Hematopoietic multipotent progenitor cell treated with erythropoietin and hydrocortisone succinate and interleukin-3 and kit ligand, for 6 days (in vitro differentiated cells): ENCODE measurements around the gene FTO.

Experiments used
- DNase-seq: peaks from one replicate; pipeline ENCODE4 v3.0.0-alpha.2; 2015

FTO gene

GRCh38 chr16:54031107-54031760 lies 327.3 kb downstream of the FTO start:
- no peak for DNase-seq

- DNase-seq, result no peak
These were observed 329.8 kb downstream of the FTO start for GRCh38 chr16:54033747-54034146.

GRCh38 chr16:54034684-54035083 lies 330.7 kb downstream of the FTO start:
- DNase-seq, result no peak

- no peak for DNase-seq
These were observed 336.5 kb downstream of the FTO start for GRCh38 chr16:54040480-54040879.

- no peak for DNase-seq
These were observed 337.0 kb downstream of the FTO start for GRCh38 chr16:54040975-54041374.

DNA sequence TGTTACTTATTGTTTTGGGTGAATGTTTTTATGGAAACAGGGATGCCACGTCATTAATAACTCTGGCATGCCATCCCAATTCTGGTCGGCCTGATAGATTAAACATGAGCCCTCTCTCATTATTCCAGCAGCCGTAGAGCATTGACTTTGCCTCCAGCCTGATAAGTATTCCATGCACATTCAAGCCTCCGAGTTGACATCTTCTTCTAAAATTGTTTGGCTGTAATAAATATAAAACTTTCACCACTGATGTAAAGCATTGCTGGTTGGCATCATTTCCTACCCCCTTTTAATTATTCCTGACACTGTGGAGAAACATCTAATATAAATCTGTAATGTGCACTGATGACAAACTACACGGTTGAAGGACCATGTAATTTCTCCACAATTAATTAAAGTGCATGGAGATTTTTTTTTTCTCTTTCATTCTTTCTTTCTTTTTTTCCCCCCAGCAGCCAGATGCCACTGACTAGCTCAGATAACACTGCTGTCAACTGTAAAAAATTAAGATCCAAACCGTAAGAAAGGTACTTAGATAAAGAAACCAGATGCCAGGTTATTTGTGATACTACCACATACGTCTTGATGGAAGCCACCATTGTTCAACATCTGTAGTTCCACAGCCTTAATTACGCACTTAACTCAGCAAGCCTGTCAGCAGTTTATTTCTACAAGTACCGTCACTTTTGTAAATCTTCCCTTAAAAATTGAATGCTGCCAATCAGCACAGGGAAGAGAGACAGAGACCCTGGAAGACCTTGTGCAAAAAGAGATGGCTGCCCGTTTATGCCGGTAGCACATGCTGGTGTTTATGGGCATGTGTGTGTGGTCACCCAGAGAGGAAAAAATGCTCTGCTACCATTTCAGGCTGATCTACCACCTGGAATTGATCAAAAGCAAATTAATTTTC lies 344.9 kb downstream of the FTO start:
- DNase-seq, result peak; percentile 28

- no peak for DNase-seq
These were observed 345.9 kb downstream of the FTO start for GRCh38 chr16:54049591-54050458.

DNA sequence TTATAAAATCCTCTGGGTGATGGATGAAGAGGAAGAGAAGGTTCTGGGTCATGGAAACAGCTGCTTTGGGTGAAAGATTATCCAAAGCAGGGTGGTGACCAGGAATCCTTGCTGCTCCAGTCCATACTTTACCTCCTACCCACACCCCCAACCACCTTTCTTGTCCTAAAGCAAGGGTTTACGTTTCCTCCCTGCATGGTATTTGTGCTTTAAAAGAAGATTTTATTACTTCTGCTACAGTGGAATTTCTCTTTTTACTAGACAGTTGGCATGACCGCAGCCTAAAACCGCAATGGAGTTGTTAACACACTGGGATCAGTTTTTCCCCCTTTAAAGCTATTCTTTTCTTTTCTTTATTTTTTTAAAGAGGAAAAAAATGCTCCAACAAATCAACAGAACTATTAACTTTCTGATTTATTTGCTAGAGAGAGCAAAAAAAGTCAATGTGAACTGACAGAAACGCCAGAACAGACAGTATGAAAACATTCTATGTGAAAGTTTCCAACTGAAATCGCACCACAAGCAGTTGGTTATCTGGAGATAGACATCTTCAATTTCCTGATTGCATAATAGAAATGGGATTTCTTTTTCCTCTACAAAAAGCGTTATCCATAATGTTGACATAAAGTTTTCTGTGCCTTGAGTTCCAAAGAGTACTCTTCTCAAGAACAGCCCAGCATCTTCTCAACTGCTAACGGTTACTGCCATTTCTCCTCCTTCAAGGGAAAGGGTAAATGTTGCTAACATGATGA lies 346.7 kb downstream of the FTO start:
- DNase-seq, result peak; percentile 53

GRCh38 chr16:54051821-54052220 lies 347.9 kb downstream of the FTO start:
- peak; percentile 32 for DNase-seq

DNA sequence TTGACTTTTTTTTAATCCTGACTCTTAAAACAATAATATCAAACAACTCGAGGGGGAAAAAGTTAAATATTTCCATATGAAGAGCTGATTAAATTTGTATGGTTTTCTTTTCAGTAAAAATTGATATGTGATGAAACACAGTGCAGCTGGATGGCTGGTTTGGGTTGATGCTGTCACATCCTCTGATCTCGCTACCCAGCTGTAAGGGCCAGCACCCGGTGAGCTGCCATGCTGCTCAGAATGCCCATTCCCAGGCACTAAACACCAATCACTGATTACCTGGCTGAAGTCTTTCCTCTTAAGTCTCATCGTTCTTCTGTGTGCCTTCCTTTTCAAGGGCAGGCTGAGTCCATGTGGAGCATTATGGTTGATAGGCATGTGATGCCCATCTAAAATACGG lies 348.3 kb downstream of the FTO start:
- no peak for DNase-seq

DNA sequence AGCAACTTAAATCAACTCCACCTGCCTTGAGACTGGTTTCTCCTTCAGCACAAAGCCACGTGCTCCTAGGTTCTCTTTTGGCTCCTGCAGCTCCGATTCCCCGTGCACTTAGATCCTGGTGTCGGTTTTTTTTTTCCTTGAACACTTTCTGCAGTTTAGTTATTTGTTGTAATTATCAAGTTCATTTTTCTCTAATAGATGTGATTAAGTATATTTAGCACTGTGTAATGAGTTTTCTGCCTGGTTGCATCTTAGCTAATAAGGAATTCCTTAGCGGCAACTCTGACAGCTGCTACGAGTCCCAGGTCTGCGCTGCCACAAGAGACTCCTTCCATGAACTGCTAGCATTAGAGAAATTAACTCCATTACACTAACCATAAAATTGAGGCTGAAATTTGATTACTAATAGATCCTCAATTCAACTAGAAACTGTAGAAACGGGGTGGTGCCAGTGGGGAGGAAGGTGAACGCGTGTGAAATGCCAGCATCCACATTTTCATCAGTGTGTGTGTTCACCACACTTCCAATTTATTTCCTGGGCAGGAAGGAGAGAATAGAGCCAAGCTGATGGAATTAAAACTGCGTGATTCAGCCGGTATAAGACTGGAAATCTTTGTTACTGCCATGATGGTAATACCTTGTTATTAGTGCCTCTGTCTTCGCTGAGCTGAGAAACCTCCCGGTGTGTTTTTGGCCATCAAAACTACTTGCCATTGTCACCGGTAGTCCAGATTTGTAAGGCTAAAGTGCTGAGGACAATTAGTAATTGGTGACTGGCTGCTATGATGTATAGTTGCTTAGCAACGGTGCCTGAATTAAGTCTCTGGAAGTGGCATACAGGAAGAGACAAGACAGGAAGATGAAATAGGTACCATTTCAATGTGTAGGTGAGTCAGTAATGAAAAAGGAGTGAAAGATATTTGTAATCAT lies 350.2 kb downstream of the FTO start:
- no peak for DNase-seq

- peak; percentile 38 for DNase-seq
These were observed 351.2 kb downstream of the FTO start for GRCh38 chr16:54055191-54055590.

DNA sequence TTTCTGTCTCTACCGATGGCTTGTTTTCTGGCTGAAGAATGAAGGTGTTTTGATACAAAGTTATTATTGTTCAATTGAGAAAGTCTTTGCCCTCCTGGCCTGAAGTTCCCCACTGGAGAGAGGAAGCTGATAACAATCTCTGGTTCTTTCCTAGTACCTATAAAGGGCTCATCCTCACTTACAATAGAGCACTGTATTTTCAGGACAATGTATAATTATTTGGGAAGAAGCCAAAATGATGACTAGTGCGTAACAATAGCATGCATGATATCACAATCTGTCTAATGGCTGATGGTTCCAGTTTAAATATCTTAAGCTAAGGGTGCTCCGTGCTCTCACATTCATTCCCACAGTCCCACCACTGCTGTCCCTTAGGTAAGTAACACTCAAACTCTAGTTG lies 351.9 kb downstream of the FTO start:
- no peak for DNase-seq

DNA sequence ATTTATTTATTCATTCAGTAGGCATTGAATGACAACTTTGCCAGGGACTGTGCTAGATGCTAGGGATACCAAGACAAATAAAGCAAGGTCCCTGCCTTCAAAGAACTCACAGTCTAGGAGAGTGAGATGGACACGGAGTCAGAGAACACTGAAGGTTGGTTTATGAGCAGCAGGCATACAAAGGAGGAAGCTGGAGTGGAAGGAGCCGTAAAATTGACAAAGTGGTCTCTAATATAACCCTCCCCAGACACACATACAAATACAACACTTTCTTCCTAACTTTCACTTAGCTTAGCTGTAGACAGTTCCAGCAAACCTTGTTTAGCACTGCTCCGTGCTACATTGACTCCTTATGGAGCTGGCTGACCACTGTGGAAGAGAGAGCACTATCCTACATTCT lies 353.0 kb downstream of the FTO start:
- DNase-seq, result no peak

DNA sequence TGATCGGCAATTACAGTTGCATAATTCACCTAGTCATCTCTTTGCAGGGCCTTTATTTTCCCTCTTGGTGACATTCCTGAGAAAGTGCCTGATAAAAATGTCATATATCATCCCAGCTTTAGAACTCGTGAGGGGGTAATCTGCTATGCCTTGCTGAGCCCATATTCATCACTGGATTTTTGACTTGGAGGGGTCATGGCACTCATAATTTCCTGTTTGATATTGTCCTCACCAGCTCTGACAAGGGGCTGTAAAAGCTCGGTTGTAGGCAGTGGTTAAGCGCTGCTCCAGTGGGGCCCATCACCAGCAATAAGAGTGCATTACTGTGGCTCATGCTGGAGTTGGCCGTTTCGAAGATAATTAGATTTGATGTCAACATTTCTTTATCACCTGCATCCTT lies 355.4 kb downstream of the FTO start:
- no peak for DNase-seq

- DNase-seq, result no peak
These were observed 356.9 kb downstream of the FTO start for GRCh38 chr16:54060599-54061421.

GRCh38 chr16:54061454-54061853 lies 357.5 kb downstream of the FTO start:
- DNase-seq, result no peak

DNA sequence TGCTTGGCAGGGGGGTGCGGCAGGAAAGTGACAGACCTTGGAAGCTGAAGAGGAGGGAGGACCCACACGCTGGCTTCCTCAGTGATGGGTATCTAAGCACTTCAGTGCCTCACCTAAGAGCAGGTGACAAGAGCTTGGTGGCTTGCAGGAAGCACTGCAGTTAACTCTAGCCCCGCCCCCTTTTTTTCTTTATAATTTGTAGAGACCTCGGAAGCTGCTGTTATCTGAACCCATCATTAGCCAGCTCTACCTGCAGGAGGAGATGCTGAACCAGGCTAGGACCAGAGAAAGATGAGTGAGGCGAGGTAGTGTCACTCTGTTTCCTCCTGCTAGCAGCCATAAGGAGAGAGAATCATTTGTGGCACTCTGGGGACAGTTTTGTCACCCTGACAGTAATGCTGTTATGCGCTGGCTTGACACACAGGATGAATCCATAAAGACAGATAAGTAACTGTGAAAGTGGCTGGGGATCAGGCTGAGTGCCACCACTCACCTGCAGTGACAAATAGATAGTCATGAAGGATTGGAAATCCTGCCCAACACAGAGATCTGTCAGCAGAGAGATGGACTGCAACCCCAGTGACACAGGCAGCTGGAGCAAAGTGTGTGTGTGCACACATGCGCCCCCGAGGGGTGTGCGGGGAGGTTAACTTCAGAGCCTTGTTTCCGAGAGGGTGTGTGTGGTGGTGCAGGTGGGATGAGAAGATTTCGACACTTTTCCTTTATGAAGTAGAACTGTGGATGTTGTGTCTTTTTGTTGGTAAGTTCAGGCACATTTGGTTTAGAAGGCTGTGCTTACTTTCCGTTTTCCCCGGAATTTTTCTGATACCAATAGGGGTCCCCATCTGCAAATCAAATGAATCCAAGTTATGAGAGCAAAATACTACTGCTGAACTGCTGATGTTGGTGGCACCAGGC lies 358.7 kb downstream of the FTO start:
- DNase-seq, result no peak

- no peak for DNase-seq
These were observed 359.4 kb downstream of the FTO start for GRCh38 chr16:54063279-54063773.
